IPS-18a (cell line): Measurements from ENCODE around the gene PHF1.
"Not testable (repeated sequence)": the region's sequence is repeated elsewhere in the genome, so short reads cannot be mapped to it uniquely, and the experiment has no call there.

Experiments used
- H3K27ac ChIP-seq: one replicate; pipeline ENCODE4 v1.5.1; 2013; ENCODE audit warnings: low read length
- H3K27me3 ChIP-seq: one replicate; pipeline ENCODE4 v1.6.1; 2013; ENCODE audit warnings: mild to moderate bottlenecking, low read length; ENCODE audit not compliant: control insufficient read depth, insufficient read depth
- H3K36me3 ChIP-seq: one replicate; pipeline ENCODE4 v1.6.1; 2013; ENCODE audit warnings: low read depth, low read length; ENCODE audit not compliant: control insufficient read depth
- H3K4me1 ChIP-seq: one replicate; pipeline ENCODE4 v1.6.1; 2013; ENCODE audit warnings: low read depth, low read length; ENCODE audit not compliant: control insufficient read depth
- H3K4me3 ChIP-seq: one replicate; pipeline ENCODE4 v1.5.1; 2013; ENCODE audit warnings: low read length
- H3K9ac ChIP-seq: one replicate; pipeline ENCODE4 v1.6.1; 2013; ENCODE audit warnings: mild to moderate bottlenecking, low read length, moderate library complexity
- H3K9me3 ChIP-seq: one replicate; pipeline ENCODE4 v1.6.1; 2013; ENCODE audit warnings: low read depth, low read length; ENCODE audit not compliant: control insufficient read depth

The PHF1 gene

GRCh38 chr6:33410711-33411631 is at the start of gene PHF1:
TSS of gene PHF1 (plus strand) at chr6:33411014. CDS start at chr6:33412264, 1,250 bp downstream.
- peak within 1 kb of the TSS; percentile 85 for H3K4me3 ChIP-seq
- no peaks in the 10 kb centered on the region for H3K9me3 ChIP-seq
- peaks cover 53% of the 10 kb centered on the region for H3K36me3 ChIP-seq
- H3K27ac ChIP-seq = no peak within 1 kb of the TSS
- no peaks in the 10 kb centered on the region for H3K27me3 ChIP-seq
- H3K9ac ChIP-seq = peak within 1 kb of the TSS; percentile 67
- peaks cover 8% of the 10 kb centered on the region for H3K4me1 ChIP-seq

GRCh38 chr6:33363486-33363885 is 47.3 kb upstream of the PHF1 start:
- not testable (repeated sequence) for H3K4me3 ChIP-seq, H3K9me3 ChIP-seq, H3K36me3 ChIP-seq, H3K27ac ChIP-seq, H3K27me3 ChIP-seq, H3K9ac ChIP-seq
- H3K4me1 ChIP-seq = peaks cover 11% of the 10 kb centered on the region

DNA sequence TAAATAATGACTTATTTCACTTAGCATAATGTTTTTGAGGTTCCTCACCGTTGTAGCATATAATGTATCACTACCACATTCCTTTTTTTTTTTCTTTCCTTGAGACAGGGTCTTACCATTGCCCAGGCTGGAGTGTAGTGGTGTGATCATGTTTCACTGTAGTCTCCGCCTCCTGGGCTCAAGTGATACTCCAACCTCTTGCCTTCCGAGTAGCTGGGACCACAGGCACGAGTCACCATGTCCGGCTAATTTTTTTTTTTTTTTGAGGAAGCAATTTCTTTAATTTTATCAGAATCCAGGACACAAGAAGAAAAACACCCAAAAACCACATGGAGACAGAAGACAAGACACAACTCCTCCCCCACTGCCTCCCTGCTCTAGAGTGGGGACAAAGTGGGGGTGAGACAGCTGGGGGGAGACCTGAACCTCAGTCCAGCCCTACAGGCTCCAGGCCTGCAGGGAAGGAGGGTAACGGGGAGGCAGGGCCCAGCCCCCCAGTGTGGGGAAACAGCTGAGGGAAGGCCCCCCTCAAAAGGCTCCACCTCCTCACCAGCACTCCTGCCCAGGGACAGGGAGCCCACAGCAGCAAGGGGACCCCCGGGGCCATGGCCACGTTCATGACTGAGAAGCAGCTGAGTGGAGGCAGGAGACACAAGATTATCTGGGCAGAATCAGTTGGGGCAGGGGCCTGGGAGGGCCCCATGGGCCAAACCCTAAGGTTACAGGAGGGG is 46.2 kb upstream of the PHF1 start:
- not testable (repeated sequence) for H3K9me3 ChIP-seq, H3K4me3 ChIP-seq, H3K27me3 ChIP-seq, H3K36me3 ChIP-seq, H3K27ac ChIP-seq, H3K9ac ChIP-seq
- H3K4me1 ChIP-seq = peaks cover 11% of the 10 kb centered on the region

- H3K4me3 ChIP-seq, H3K27ac ChIP-seq, H3K9ac ChIP-seq, H3K27me3 ChIP-seq, H3K36me3 ChIP-seq, H3K9me3 ChIP-seq: not testable (repeated sequence)
- peaks cover 11% of the 10 kb centered on the region for H3K4me1 ChIP-seq
Measured at GRCh38 chr6:33365206-33365971, 45.4 kb upstream of the PHF1 start.

- Histone ChIP-seq H3K9ac (no peak overlapping the region), H3K4me1 (peaks cover 11% of the 10 kb centered on the region), H3K4me3 (no peak overlapping the region), H3K27ac (no peak overlapping the region), H3K27me3 (no peaks in the 10 kb centered on the region), H3K9me3 (no peaks in the 10 kb centered on the region), H3K36me3 (no peaks in the 10 kb centered on the region)
Measured at GRCh38 chr6:33367009-33367714, 43.7 kb upstream of the PHF1 start.

DNA sequence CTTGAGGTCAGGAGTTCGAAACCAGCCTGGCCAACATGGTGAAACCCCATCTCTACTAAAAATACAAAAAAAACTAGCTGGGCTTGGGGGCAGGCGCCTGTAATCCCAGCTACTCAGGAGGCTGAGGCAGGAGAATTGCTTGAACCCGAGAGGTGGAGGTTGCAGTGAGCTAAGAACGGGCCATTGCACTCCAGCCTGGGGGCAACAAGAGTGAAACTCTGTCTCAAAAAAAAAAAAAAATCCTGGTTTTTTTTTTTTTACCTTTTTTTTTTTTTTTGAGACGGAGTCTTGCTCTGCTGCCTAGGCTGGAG is 43.1 kb upstream of the PHF1 start:
- peaks cover 11% of the 10 kb centered on the region for H3K4me1 ChIP-seq
- H3K4me3 ChIP-seq, H3K9ac ChIP-seq, H3K27me3 ChIP-seq, H3K27ac ChIP-seq, H3K36me3 ChIP-seq, H3K9me3 ChIP-seq: not testable (repeated sequence)

DNA sequence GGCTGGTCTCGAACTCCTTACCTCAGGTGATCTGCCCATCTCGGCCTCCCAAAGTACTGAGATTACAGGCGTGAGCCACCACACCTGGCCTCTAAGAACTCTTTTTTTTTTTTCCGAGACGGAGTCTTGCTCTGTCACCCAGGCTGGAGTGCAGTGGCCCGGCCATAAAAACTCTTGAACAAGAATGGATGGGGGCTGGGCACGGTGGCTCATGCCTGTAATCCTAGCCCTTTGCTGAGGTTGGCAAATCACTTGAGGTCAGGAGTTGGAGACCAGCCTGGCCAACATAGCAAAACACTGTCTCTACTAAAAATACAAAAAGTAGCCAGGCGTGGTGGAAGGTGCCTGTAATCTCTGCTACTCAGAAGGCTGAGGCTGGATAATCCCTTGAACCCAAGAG is 38.9 kb upstream of the PHF1 start:
- not testable (repeated sequence) for H3K9me3 ChIP-seq, H3K27me3 ChIP-seq, H3K9ac ChIP-seq, H3K27ac ChIP-seq, H3K36me3 ChIP-seq, H3K4me3 ChIP-seq, H3K4me1 ChIP-seq

- H3K4me3 ChIP-seq = no peak overlapping the region
- H3K27ac ChIP-seq = no peak overlapping the region
- H3K27me3 ChIP-seq = no peaks in the 10 kb centered on the region
- no peaks in the 10 kb centered on the region for H3K36me3 ChIP-seq
- no peak overlapping the region for H3K9ac ChIP-seq
- H3K4me1 ChIP-seq = no peaks in the 10 kb centered on the region
- H3K9me3 ChIP-seq = no peaks in the 10 kb centered on the region
Measured at GRCh38 chr6:33372526-33373123, 38.2 kb upstream of the PHF1 start.

DNA sequence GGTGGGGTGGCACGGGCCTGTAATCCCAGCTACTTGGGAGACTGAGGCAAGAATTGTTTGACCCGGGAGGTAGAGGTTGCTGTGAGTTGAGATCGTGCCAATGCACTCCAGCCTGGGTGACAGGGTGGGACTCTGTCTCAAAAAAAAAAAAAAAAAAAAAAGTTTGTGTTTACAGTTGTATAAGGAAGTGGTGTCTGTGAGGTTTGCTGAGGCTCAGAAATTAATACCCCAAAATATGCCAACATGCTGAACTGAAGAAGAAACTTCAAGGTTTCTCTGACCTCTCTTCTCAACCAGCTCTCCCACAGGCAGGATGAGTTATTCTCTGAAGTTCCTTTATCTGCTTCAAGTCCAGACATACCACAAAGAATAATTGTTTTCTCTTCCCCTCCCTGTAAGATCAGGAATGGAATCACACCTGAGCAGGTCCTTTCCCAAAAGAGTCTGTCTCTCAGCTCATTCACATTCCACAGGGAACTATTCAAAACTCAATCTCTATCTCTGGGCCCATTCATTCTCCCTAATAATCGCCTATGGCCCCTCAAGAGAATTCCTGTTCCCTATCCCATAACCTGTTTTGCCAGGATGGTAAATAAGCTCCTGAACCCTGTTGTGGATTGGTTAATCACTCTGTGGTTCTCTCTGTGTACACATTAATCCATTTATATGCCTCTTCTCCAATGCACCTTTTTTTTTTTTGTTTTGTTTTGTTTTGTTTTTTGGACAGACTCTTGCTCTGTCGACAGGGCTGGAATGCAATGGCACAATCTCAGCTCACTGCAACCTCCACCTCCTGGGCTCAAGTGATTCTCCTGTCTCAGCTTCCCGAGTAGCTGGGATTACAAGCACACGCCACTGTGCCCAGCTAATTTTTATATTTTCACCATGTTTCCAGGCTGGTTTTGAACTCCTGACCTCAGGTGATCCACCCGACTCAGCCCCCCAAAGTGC is 36.6 kb upstream of the PHF1 start:
- Histone ChIP-seq H3K4me1 (no peaks in the 10 kb centered on the region), H3K9ac (no peak overlapping the region), H3K4me3 (no peak overlapping the region), H3K27me3 (no peaks in the 10 kb centered on the region), H3K36me3 (no peaks in the 10 kb centered on the region), H3K9me3 (no peaks in the 10 kb centered on the region), H3K27ac (no peak overlapping the region)

GRCh38 chr6:33375143-33375671 is 35.6 kb upstream of the PHF1 start:
- H3K4me3 ChIP-seq = no peak overlapping the region
- no peaks in the 10 kb centered on the region for H3K9me3 ChIP-seq
- no peaks in the 10 kb centered on the region for H3K27me3 ChIP-seq
- no peak overlapping the region for H3K27ac ChIP-seq
- H3K9ac ChIP-seq = no peak overlapping the region
- no peaks in the 10 kb centered on the region for H3K36me3 ChIP-seq
- no peaks in the 10 kb centered on the region for H3K4me1 ChIP-seq
